Lower leg skin (tissue), 4 donors: ENCODE measurements around the gene WWOX. TPM values are rescaled to one million over a fixed set of nuclear protein-coding genes. Genes with fewer than 3 reads are reported as not detected.

ENCODE experiments used
- DNase-seq, 2 donors: peaks; one replicate each; pipeline ENCODE4 v3.0.0-alpha.2; 2019; ENCODE audit warnings: low spot score in 2 of 2
- H3K4me3 ChIP-seq: fragments of 200-600 bp; sonication (generic); 2 replicates; pipeline ENCODE4 v1.5.1; 2017; ENCODE audit warnings: mild to moderate bottlenecking, low read depth; ENCODE audit not compliant: poor library complexity, severe bottlenecking
- CTCF ChIP-seq, 3 donors: fragments of 450-650 bp; IDR thresholded peaks; one replicate each; pipeline ENCODE4 v1.5.1; 2016; ENCODE audit warnings: antibody characterized with exemption in 3 of 3, mild to moderate bottlenecking in 3 of 3, moderate library complexity in 2 of 3
- POLR2A ChIP-seq, 2 donors: fragments of 450-650 bp; IDR thresholded peaks; one replicate each; pipeline ENCODE4 v1.6.1; 2016 to 2017; ENCODE audit warnings: antibody characterized with exemption in 2 of 2, mild to moderate bottlenecking in 1 of 2, moderate library complexity in 1 of 2
- WGBS, 2 donors: methylation state at CpG; one replicate each; pipeline ENCODE4 v1.1.5; 2018; 5-methylcytosine and 5-hydroxymethylcytosine counted together
- intact Hi-C: fragments of 100-400 bp; cut with DNase I; formaldehyde crosslinking; loops from one replicate; pipeline ENCODE4 v1.15.0; 2023; ENCODE audit warnings: low total_unique reads
- total RNA-seq, 4 donors: library from RNA; depleted of rRNA; stranded (reverse); fragments of >200 nt; gene quantifications; one replicate each; pipeline ENCODE4 v1.1.0, GENCODE V29; 2016

Gene WWOX
- total RNA-seq, 4 donors from 2014 or later: 21.0 to 82.7 (median 36.1) TPM

GRCh38 chr16:78551487-78552085, 452.1 kb downstream of the WWOX start:
- no peak overlapping the region for H3K4me3 ChIP-seq
- TF ChIP-seq CTCF (IDR thresholded peaks at IDR 0.05) (no peak), POLR2A (IDR thresholded peaks at IDR 0.05) (no peak)
- DNase-seq: no peak
- intact Hi-C loops: no loop called here
- WGBS, 2 donors: 64 to 69% methylated on average over 11 to 12 of the region's 12 CpGs

- WGBS, 2 donors: 73 to 85% methylated on average over 16 of the region's 16 CpGs
- no peak for DNase-seq
- intact Hi-C loops: no loop called here
- TF ChIP-seq CTCF (IDR thresholded peaks at IDR 0.05) (no peak), POLR2A (IDR thresholded peaks at IDR 0.05) (no peak)
- no peak overlapping the region for H3K4me3 ChIP-seq
Observed at GRCh38 chr16:78552106-78552675, 452.7 kb downstream of the WWOX start.

GRCh38 chr16:78552716-78553115, 453.3 kb downstream of the WWOX start:
- no peak overlapping the region for H3K4me3 ChIP-seq
- intact Hi-C loops: no loop called here
- 93 to 100% methylated on average over 1 of the region's 1 CpG for WGBS, 2 donors
- TF ChIP-seq POLR2A (IDR thresholded peaks at IDR 0.05): no peak
- TF ChIP-seq CTCF (IDR thresholded peaks at IDR 0.05): no peak
- DNase-seq: no peak

GRCh38 chr16:78553268-78554039, 454.0 kb downstream of the WWOX start:
- 91 to 92% methylated on average over 10 of the region's 10 CpGs for WGBS, 2 donors
- TF ChIP-seq POLR2A (IDR thresholded peaks at IDR 0.05) (no peak), CTCF (IDR thresholded peaks at IDR 0.05) (no peak)
- no peak for DNase-seq
- H3K4me3 ChIP-seq: no peak overlapping the region
- intact Hi-C loops: no loop called here

GRCh38 chr16:78556421-78556820, 457.0 kb downstream of the WWOX start:
- H3K4me3 ChIP-seq: no peak overlapping the region
- no peak for DNase-seq
- intact Hi-C loops: no loop called here
- WGBS, 2 donors: 96 to 98% methylated on average over 16 of the region's 16 CpGs
- no peak for TF ChIP-seq CTCF (IDR thresholded peaks at IDR 0.05)
- no peak for TF ChIP-seq POLR2A (IDR thresholded peaks at IDR 0.05)
